Stimulated activated CD8-positive, alpha-beta memory T cell treated with anti-CD3 and anti-CD28 coated beads, Interleukin-7, amount 100 ng/mL, for 1 hour (primary cell): ENCODE data around the gene TASOR2.
A peak's percentile ranks its signal among the peaks of the same experiment; 100 is the strongest.

ENCODE experiments used
- DNase-seq, 2 donors: peaks; one replicate each; pipeline ENCODE4 v3.0.0-alpha.2; 2020; ENCODE audit warnings: low read depth in 2 of 2

The TASOR2 gene

DNA sequence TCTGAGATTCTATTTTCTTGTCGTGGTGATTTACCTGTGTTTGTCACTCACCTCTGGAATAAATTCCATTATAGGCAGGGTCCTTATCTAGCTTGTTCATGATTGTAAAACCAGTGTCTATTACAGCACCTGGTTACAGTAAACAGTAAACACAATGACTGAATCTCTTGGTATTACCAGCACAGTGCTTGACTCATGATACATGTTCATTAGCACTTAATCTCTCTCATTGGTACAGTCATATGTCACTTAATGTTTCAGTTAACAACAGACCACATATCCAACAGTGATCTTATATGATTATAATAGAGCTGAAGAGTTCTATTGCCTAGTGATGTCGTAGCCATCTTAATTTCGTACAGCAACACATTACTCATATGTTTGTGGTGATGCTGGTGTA, 1.6 kb upstream of the TASOR2 start:
- DNase-seq = no peak

DNA sequence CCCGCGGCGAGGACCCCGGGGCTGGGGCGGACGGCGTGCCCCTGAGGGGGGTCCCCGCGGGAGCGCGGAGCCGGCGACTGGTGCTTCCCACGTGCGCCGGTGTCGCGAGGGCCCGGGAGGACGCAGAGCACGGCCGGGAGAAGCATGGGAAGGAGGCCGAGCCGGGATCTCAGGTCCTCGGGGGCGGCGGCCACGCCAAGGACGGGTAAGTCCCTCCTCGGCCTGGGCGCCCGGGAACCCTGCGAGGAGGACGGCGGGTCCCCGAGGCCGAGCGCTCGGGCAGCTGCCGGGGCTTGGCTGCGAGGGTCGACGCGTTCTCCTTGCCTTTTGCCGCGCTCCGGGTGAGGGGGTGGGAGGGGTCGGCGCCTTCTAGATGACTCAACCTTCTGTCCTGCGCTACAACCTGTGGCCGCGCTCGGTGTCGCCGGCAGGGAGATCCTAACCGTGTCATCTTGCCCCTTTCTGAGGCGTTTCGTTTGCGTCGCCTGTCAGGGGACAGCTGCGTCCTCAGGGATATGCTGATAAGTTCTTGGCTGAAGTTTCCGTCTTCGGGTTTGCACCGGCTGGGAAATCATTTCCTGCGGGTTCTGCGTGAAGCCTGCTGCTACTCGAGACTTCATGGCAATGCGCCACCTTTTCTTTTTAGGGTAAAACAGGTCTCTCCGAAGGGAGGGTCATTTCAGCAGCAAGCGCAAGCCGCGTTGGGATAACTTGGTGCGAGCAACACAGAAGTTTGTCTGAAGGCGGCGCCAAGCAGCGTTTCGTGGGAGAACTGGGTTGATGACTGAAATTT, 529 bp downstream of the TASOR2 start:
- peak; percentile 14 to 34 for DNase-seq

DNA sequence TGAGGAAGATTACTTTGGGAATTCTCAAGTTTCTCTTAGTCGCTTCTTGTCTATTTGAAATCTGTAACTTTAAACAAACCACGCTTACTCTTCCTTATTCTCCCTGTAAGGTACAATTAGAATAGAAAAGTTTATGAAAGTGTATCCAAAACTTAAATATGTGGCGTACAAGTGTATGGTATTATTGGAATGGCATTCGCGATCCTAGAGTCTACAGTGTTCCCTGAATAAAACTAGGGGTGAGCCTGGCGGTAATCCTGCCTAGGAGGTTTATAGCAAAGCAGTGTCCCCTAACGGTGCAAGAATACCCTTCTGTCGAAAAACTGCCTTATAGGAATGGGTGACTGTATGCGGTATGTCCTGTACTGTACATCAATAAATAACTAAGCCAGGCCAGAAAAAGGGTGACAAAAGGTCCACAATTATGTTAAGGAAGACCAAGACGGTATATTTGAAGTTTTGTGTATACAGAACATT, 1.2 kb downstream of the TASOR2 start:
- no peak for DNase-seq

DNA sequence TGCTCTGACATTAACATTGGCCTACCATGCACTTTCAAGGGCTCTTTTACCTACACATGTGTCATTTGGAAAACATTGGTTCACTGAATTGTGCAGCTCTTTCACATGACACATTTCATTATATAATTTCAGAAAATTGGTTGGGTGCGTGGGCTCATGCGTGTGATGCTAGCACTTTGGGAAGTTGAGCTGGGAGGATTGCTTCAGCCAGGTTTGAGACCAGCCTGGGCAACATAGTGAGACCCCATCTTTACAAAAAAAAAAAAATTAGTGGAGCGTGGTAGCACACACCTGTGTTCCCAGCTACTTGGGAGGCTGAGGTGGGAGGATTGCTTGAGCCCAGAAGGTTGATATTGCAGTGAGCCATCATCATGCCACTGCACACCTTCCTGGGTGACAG, 3.9 kb downstream of the TASOR2 start:
- DNase-seq = no peak

DNA sequence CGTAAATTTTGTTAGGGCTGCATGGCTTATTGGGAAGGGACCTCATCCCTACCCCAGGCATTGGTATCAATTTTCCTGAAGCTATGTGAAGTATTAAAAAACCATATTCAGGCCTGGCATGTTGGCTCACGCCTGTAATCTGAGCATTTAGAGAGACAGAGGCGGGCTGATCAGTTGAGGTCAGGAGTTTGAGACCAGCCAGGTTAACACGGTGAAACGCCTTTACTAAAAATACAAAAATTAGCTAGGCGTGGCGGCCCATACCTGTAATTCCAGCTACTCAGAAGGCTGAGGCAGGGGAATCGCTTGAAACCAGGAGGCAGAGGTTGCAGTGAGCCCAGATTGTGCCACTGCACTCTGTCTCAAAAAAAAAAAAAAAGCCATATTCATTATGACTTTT, 7.1 kb downstream of the TASOR2 start:
- no peak for DNase-seq

DNA sequence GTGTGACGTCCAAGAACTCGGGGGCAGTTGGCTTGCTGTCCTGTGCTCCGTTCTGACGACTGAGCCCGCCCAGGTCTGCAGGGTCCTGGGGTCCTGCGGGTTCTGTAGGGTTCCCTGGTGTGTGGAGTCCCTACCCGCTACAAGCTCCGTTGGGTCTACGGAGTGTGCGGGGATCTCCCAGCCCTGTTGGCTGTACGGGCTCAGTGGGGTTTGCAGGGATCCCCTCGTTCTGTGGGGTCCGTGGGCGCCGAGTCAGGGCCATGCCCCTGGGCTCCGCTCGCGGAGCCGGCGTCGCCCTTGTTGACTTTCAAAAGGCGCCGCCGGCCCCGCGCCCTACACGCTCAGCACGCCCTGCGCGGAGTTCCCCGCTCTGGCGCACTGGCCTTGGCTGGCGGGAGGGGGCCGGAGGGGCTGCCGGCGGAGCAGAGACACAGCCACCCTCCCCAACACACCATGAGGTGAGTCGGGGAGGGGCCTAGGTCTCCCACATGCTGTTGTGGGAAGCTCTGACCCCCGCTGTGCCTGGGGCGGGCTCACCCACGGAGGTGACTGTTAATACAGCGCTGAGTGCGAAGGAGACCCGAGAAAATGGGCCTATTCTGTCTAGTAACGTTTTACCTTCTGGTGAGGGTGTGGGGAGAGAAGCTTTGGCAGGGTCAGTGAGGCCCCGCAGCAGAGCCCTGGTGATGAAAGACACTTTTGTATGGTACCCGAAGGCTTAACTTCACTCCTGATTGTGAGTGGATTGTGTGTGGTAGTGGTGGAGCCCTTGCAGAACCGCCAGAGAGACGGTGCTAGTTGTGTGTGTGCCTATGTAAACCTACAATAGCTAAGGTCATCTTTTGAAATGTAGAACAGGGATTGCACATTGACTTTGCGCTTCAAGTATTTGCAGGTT, 8.1 kb downstream of the TASOR2 start:
- peak; percentile 16 to 24 for DNase-seq

DNA sequence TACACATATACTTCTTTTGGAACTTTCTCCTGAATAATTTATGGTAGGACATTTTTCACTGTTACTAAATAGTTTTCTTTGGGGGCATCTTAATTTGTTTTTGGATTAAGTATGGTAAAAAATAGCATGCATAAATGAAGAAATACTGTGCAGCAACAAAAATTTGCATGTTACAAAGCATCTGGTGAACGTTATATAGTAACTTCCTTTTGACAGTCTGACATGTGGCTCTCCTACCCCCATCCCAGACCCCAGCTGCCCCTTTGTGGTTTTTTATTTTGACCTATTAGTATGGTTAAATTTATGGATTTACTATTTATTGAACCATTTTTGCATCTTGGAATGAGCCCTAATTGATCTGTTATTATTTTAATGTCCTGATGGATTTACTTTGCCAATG, 9.9 kb downstream of the TASOR2 start:
- DNase-seq = no peak

DNA sequence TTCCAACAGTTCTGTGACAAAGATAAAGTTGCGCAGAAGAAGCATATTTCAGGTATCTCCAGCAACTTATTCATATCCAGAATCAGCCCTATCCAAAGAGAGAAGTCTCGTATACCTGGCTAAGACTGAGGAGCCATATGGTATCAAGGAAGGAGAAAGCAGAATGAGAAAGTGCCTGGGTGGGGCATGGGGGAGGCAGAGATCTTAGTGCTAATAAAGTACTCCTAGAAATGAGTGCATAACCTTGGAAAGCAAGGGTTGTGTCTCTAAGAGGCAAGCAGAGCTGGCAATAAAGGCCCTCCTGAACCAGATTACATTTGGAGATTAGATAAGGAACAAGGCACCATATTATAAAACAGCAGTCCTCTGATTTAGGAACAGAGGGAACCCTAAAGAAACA, 12.7 kb downstream of the TASOR2 start:
- no peak for DNase-seq

DNA sequence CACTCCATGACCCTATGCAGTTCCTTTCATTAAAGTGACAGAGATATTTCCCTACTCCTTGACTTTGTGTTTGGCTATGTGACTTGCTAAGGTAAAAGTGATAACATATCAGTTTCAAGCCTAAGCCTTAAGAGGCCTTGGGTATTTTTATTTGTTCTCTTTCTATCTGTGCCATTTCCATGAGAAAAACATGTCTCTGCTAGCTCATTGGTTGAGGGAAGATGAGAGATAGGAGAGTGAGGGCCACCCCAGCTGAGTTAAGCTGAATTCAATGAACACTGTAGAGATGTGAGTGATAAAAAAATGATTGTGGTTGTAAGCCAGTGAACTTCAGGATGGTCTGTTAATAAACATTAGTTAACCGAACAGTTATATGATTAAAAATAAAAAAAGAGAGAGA, 13.4 kb downstream of the TASOR2 start:
- DNase-seq = no peak

DNA sequence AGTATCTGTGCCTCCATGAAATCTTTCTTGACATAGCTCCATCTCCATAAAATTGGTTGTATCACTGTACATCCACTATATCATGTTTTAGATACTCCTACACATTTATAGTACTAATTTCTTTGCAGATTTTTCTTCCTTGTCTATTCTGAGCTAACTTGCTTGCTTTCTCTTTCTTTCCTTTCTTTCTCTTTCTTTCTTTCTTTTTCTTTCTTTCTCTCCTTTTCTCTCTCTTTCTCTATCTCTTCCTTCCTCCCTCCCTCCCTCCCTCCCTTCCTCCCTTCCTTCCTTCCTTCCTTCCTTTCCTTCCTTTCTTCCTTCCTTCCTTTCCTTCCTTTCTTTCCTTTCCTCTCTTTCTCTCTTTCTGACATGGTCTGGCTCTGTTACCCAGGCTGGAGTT, 23.7 kb downstream of the TASOR2 start:
- no peak for DNase-seq

DNA sequence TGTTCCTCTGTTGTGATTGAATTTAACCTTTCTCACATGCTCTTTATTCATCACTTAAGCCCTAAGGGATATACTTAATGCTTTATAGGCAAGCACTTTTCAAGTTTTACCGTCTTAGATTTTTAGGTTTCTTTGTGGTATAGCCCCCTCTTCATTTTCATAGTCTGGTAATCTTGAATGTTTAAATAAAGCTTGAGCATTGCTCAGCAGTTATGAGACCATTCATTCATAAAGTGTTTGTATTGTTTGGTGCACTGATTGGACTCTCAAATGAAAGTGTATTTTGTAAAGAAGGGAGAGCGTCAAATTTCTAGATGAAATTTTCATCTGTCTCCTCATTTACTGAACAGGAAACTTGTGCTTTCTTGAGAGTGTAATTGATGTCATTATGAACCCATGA, 25.2 kb downstream of the TASOR2 start:
- DNase-seq = no peak

DNA sequence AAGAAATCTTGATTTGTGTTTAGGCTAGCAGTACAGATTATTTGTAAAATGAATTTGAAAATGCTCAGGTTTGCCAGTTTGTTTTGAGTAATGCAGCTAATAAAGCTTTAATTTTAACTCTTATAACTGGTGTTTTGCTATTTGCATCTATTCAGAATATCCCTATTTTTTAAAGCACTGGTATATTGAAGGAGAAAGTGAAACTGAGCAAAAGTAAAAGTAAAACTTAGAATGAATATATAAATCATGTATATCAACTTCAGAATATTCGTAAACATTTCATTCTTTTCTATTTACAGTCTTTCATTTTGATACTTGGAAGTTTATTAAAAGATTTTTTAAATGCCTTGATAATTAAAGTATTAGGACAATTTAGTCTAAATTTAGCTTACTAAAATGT, 26.2 kb downstream of the TASOR2 start:
- no peak for DNase-seq

DNA sequence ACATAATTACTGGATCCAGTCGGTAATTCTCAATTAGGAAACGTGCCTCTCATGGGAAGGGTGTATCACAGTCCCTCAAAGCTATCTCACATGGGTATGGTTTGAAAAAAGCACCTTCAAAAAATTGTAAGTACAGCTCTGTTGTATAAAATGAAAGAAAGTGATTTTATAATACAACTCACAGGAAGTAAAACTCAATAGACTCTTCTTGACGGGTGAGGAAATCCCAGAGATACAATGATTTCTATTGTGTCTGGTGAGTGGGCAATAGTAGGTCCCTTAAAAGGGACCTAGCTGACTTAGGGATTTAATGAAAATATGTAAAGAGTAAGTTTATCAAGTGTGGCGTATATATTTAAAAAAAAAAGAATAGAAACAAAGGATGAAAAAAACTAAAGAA, 27.0 kb downstream of the TASOR2 start:
- DNase-seq = no peak

DNA sequence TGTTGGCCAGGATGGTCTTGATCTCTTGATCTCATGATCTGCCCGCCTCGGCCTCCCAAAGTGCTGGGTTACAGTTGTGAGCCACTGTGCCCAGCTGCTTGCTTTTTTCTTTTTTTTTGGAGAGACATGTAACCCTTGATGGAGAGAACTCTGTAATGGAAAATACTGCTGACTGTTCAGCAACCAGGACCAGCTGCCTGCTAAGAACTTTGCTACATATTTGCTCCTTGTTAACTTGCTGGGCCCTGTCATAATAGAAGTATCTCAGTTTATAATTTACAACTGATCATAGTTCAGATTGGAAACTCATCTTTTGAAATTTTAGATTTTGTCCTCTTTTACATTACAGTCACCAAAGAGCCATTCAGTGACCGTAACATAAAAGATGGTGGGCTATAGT, 34.9 kb downstream of the TASOR2 start:
- DNase-seq = no peak

DNA sequence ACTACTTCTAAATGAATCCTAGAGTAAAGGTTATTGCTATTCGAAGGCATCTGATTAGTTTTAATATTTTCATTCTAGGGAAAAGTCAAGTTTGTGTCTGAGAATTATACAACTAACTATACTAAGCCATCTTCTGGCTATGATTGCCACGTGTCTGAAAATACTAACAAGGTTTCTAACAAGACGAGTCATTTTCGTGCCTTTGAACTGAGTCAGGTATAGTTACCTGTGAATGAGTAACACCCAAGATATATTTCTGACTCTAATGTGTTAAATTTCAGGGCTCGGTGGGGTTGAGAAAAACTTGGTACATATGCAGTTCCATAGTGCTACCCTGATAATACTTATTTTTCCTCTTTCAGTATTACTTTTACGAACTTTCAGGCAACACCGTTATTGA, 35.5 kb downstream of the TASOR2 start:
- no peak for DNase-seq

DNA sequence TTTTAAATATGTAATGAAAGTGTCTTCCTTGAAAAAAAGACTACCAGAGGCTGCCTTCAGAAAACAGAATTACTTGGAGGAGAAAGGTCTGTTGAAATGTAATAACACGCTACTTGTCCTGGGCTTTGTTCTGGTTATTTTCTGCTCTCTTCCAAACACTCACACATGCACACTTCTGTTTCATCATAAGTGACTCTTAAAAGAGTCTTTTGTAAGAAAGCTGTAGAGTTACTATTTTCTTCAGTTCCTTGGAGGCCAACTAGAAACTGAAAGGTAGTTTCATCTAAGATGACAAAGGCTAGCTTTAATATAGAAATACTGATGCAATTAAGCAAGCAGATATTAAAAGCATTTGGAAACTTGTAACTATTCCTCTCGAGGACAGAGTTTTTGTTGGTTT, 39.1 kb downstream of the TASOR2 start:
- no peak for DNase-seq

DNA sequence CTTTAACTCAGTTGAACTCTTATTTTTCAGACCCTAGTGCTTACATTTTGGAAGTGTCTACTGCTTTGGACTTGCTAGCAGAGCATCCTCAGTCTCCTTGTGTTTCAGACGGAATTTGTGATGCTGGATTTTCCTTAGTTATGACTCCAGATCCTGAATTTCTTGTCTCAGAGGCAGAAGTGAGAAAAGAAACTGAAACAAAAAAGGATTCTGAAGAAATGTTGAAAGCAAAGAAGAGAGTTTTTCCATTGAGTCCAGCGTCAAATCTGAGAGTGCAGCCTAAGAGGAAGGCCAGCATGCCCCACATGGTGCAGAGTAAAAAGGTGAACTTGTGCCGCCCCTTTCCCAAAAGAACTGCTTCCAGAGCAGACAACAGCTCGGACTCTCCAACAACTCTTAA, 46.1 kb downstream of the TASOR2 start:
- DNase-seq = no peak

DNA sequence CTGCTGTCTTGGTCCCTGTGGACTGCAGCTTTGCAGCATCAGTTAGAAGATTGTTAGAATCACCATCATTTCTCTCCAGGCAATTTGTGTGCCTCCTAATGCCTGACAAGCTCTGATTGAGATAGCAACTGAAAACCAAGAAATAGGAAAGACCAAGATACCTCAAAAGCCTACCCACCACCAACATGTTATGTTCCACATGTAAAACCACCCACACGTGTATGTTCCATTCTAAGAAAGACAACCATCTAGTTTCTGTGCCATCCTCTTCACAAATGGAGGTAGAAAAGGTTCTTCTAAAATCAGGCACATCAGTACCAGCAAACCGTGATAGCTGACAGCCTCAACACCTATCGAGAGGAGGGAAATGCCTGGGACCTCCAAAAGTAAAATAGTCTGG, 46.9 kb downstream of the TASOR2 start:
- no peak for DNase-seq

DNA sequence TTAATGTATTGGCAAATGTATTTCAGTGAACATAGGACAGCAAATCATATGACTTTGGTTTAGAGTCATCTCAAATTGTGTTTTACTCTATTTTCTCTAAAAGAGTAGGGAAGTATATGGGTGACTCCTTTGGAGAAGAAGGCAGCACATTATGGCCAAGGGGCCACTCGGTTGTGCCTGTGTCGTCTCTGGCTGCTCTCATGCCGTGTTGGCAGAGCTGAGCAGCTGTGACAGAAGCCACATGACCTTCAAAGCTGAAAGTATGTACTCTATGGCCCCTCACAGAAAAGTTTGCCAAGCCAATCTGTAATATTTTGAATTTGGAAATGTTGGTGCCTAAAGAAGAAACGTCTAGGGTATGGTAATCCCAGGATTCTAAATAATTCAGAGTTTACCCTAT, 47.5 kb downstream of the TASOR2 start:
- no peak for DNase-seq
